ENCODE results near the gene MMP17.
A peak's percentile ranks its signal among the peaks of the same experiment; 100 is the strongest.

MMP17 gene

GRCh38 chr12:131834798-131835615, 6.8 kb downstream of the MMP17 start (continued):
- TF ChIP-seq CTCF (tag by site-specific recombination; IDR thresholded peaks at IDR 0.05) = no peak
- TF ChIP-seq ZNF677 (tag by site-specific recombination; IDR thresholded peaks at IDR 0.05) = no peak
- no peak for TF ChIP-seq BCL11B (tag by site-specific recombination; IDR thresholded peaks at IDR 0.05; ENCODE audit: low read depth)
- TF ChIP-seq ZNF433 (tag by site-specific recombination; IDR thresholded peaks at IDR 0.05; ENCODE audit: low read depth) = no peak
- no peak for TF ChIP-seq KLF7 (tag by site-specific recombination; IDR thresholded peaks at IDR 0.05; ENCODE audit: borderline replicate concordance)
- TF ChIP-seq, protein P1, sequence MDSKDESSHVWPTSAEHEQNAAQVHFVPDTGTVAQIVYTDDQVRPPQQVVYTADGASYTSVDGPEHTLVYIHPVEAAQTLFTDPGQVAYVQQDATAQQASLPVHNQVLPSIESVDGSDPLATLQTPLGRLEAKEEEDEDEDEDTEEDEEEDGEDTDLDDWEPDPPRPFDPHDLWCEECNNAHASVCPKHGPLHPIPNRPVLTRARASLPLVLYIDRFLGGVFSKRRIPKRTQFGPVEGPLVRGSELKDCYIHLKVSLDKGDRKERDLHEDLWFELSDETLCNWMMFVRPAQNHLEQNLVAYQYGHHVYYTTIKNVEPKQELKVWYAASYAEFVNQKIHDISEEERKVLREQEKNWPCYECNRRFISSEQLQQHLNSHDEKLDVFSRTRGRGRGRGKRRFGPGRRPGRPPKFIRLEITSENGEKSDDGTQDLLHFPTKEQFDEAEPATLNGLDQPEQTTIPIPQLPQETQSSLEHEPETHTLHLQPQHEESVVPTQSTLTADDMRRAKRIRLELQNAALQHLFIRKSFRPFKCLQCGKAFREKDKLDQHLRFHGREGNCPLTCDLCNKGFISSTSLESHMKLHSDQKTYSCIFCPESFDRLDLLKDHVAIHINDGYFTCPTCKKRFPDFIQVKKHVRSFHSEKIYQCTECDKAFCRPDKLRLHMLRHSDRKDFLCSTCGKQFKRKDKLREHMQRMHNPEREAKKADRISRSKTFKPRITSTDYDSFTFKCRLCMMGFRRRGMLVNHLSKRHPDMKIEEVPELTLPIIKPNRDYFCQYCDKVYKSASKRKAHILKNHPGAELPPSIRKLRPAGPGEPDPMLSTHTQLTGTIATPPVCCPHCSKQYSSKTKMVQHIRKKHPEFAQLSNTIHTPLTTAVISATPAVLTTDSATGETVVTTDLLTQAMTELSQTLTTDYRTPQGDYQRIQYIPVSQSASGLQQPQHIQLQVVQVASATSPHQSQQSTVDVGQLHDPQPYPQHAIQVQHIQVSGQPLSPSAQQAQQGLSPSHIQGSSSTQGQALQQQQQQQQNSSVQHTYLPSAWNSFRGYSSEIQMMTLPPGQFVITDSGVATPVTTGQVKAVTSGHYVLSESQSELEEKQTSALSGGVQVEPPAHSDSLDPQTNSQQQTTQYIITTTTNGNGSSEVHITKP (tag by site-specific recombination; IDR thresholded peaks at IDR 0.05) = no peak
- no peak for TF ChIP-seq PRDM4 (tag by site-specific recombination; IDR thresholded peaks at IDR 0.05)
- TF ChIP-seq ZNF664 (tag by site-specific recombination; IDR thresholded peaks at IDR 0.05) = no peak
- TF ChIP-seq ZNF548 (tag by site-specific recombination; IDR thresholded peaks at IDR 0.05) = no peak
- no peak for TF ChIP-seq ZNF785 (tag by site-specific recombination; IDR thresholded peaks at IDR 0.05)
- no peak for TF ChIP-seq ZBTB7A (tag by site-specific recombination; IDR thresholded peaks at IDR 0.05; ENCODE audit: low read depth)
- peak; percentile 61 for TF ChIP-seq EGR2 (tag by site-specific recombination; IDR thresholded peaks at IDR 0.05; ENCODE audit: low read depth)
- TF ChIP-seq ZNF23 (tag by site-specific recombination; IDR thresholded peaks at IDR 0.05; ENCODE audit: borderline replicate concordance) = no peak
- TF ChIP-seq ZNF529 (tag by site-specific recombination; IDR thresholded peaks at IDR 0.05; ENCODE audit: insufficient replicate concordance) = no peak

GRCh38 chr12:131835616-131836171, 7.5 kb downstream of the MMP17 start:
- ChIA-PET CTCF (interaction anchor here (0.6 to 1.1 kb wide), 9 partner anchors 24 to 1008 kb away, joined by 3 to 7 read pairs (median 5); no protein-coding TSS in a partner anchor), POLR2A (no interaction called here)
- TF ChIP-seq OSR2 (tag by site-specific recombination; IDR thresholded peaks at IDR 0.05) (no peak), ZNF391 (tag by site-specific recombination; IDR thresholded peaks at IDR 0.05; ENCODE audit: borderline replicate concordance, low read depth) (no peak), GLIS1 (tag by site-specific recombination; IDR thresholded peaks at IDR 0.05) (0 out of 2 replicates have a peak, but pooled peaks have one; percentile 2)
- Histone ChIP-seq H3K4me3 (ENCODE audit: low read depth, low read length) (no peak overlapping the region), H3K9me3 (ENCODE audit: control insufficient read depth, insufficient read depth, low read depth, low read length) (no peaks in the 10 kb centered on the region), H3K27ac (ENCODE audit: extremely low read depth, low read depth, low read length) (no peak overlapping the region), H3K4me1 (ENCODE audit: control insufficient read depth, insufficient read depth, low read length) (peaks cover 4% of the 10 kb centered on the region; the same call in 1 of the 2 replicates), H3K36me3 (ENCODE audit: control insufficient read depth in 2 of 2, insufficient read depth in 1 of 2, low read length in 2 of 2) (no peaks in the 10 kb centered on the region)
